Fibroblast of lung (primary cell): ENCODE results near the gene PRX. TPM values are rescaled to one million over a fixed set of nuclear protein-coding genes. Genes with fewer than 3 reads are reported as not detected.

Experiments used
- DNase-seq, 2 donors: peaks; one replicate each; pipeline versions ENCODE4 v3.0.0 to v3.0.0-alpha.2; 2010; ENCODE audit warnings: low read depth in 2 of 2
- H2AFZ ChIP-seq: 2 replicates; pipeline ENCODE4 v1.5.1; 2012; ENCODE audit warnings: low read length, control low read depth, inconsistent platforms
- H3K27ac ChIP-seq: 2 replicates; pipeline ENCODE4 v1.5.1; 2011; ENCODE audit warnings: low read length, control low read depth; ENCODE audit not compliant: insufficient read depth
- H3K27me3 ChIP-seq: 2 replicates; pipeline ENCODE4 v1.5.1; 2011; ENCODE audit warnings: mild to moderate bottlenecking, low read length; ENCODE audit not compliant: control insufficient read depth, insufficient read depth
- H3K36me3 ChIP-seq: 2 replicates; pipeline ENCODE4 v1.5.1; 2011; ENCODE audit warnings: low read length; ENCODE audit not compliant: control insufficient read depth, insufficient read depth
- H3K4me1 ChIP-seq: 2 replicates; pipeline ENCODE4 v1.5.1; 2011; ENCODE audit warnings: low read length; ENCODE audit not compliant: control insufficient read depth, insufficient read depth; ENCODE audit errors: extremely low read depth
- H3K4me2 ChIP-seq: 2 replicates; pipeline ENCODE4 v1.5.1; 2011; ENCODE audit warnings: low read length, control low read depth; ENCODE audit not compliant: insufficient read depth; ENCODE audit errors: extremely low read depth
- H3K4me3 ChIP-seq, 4 experiments: fragments of 200-600 bp in 1 of 4; sonication (generic) in 1 of 4; replicated peaks in 1 of 4; 2 replicates each; pipeline ENCODE4 v1.5.1; 2011 to 2016; ENCODE audit warnings: low read length in 4 of 4, low read depth in 3 of 4, mild to moderate bottlenecking in 3 of 4, control low read depth in 2 of 4, inconsistent platforms in 1 of 4, mixed read lengths in 1 of 4; ENCODE audit not compliant: insufficient read depth in 1 of 4; ENCODE audit errors: control extremely low read depth in 1 of 4
- H3K79me2 ChIP-seq: 2 replicates; pipeline ENCODE4 v1.5.1; 2012; ENCODE audit warnings: mild to moderate bottlenecking, low read length, inconsistent platforms; ENCODE audit not compliant: control insufficient read depth, insufficient read depth
- H3K9ac ChIP-seq: 2 replicates; pipeline ENCODE4 v1.5.1; 2011; ENCODE audit warnings: mild to moderate bottlenecking, low read length, control low read depth; ENCODE audit not compliant: insufficient read depth
- H3K9me3 ChIP-seq: 2 replicates; pipeline ENCODE4 v1.5.1; 2012; ENCODE audit warnings: low read depth, low read length; ENCODE audit not compliant: control insufficient read depth, insufficient read depth
- H4K20me1 ChIP-seq: 2 replicates; pipeline ENCODE4 v1.5.1; 2011; ENCODE audit warnings: low read length; ENCODE audit not compliant: control insufficient read depth, insufficient read depth; ENCODE audit errors: extremely low read depth
- CTCF ChIP-seq, 2 donors: IDR thresholded peaks in 1 of 2; conservative IDR thresholded peaks in 1 of 2; 1 replicate in 1 of 2; 2 replicates in 1 of 2; pipeline ENCODE4 v1.5.1; 2011 to 2012; ENCODE audit warnings: low read length in 2 of 2, control low read depth in 1 of 2, inconsistent platforms in 1 of 2, low read depth in 1 of 2, mild to moderate bottlenecking in 1 of 2
- EZH2 ChIP-seq: IDR thresholded peaks from 2 replicates; pipeline ENCODE4 v1.5.1; 2012; ENCODE audit warnings: low read length, control low read depth, mild to moderate bottlenecking; ENCODE audit errors: missing control alignments
- polyA plus RNA-seq, 2 donors: library from polyadenylated mRNA; depleted of rRNA in 1 of 2; stranded (reverse) in 1 of 2; unstranded in 1 of 2; fragments of >200 nt; gene quantifications; 2 replicates each; pipeline ENCODE4 v1.2.1, GENCODE V29; 2011 to 2012; ENCODE audit warnings: missing spikeins in 1 of 2
- total RNA-seq: library from RNA; depleted of rRNA; stranded (reverse); fragments of >200 nt; gene quantifications from 2 replicates; pipeline ENCODE4 v1.2.1, GENCODE V29; 2014

The PRX gene
- total and polyA plus RNA-seq, 2 donors (not counting 1 experiment from before 2014, with no cell fraction given), result 0.91 to 3.6 TPM

- no peak overlapping the region for H3K4me2 ChIP-seq
- no peak overlapping the region for H3K27ac ChIP-seq
- H3K9me3 ChIP-seq, result no peaks in the 10 kb centered on the region
- no peaks in the 10 kb centered on the region for H3K27me3 ChIP-seq
- no peaks in the 10 kb centered on the region for H3K79me2 ChIP-seq
- H3K9ac ChIP-seq, result no peak overlapping the region
- H3K4me3 ChIP-seq, result no peak overlapping the region
- H3K4me1 ChIP-seq, result no peaks in the 10 kb centered on the region
- H2AFZ ChIP-seq, result no peak overlapping the region
- no peaks in the 10 kb centered on the region for H3K36me3 ChIP-seq
- no peaks in the 10 kb centered on the region for H4K20me1 ChIP-seq
- DNase-seq, result no peak
- TF ChIP-seq CTCF (conservative IDR thresholded peaks at IDR 0.05 in 1 of 2, IDR thresholded peaks at IDR 0.05 in 1 of 2; ENCODE audit: low read depth in 1 of 2, low read length in 2 of 2) (no peak), EZH2 (no peak)
Observed at GRCh38 chr19:40355975-40356680, 57.0 kb downstream of the PRX start.

GRCh38 chr19:40348961-40349507 lies 64.1 kb downstream of the PRX start:
- Histone ChIP-seq H2AFZ (peak overlapping the region; percentile 88), H3K27ac (peak overlapping the region; percentile 82), H3K9ac (peak overlapping the region; percentile 58), H3K4me1 (no peaks in the 10 kb centered on the region), H3K4me2 (peak overlapping the region; percentile 95), H3K9me3 (no peaks in the 10 kb centered on the region), H4K20me1 (no peaks in the 10 kb centered on the region), H3K27me3 (no peaks in the 10 kb centered on the region), H3K79me2 (peaks cover 29% of the 10 kb centered on the region), H3K4me3 (peak overlapping the region; percentile 72 to 95 (median 85)), H3K36me3 (no peaks in the 10 kb centered on the region)
- TF ChIP-seq EZH2 (no peak), CTCF (conservative IDR thresholded peaks at IDR 0.05 in 1 of 2, IDR thresholded peaks at IDR 0.05 in 1 of 2; ENCODE audit: low read depth in 1 of 2, low read length in 2 of 2) (no peak)
- peak; percentile 60 to 65 for DNase-seq

- H2AFZ ChIP-seq, result peak within 1 kb of the TSS; percentile 88
- H3K9me3 ChIP-seq, result no peaks in the 10 kb centered on the region
- no peaks in the 10 kb centered on the region for H4K20me1 ChIP-seq
- peak within 1 kb of the TSS; percentile 82 for H3K27ac ChIP-seq
- peaks cover 30% of the 10 kb centered on the region for H3K79me2 ChIP-seq
- peak within 1 kb of the TSS; percentile 73 for H3K9ac ChIP-seq
- H3K4me1 ChIP-seq, result no peaks in the 10 kb centered on the region
- H3K4me3 ChIP-seq, result peak within 1 kb of the TSS; percentile 77 to 98 (median 89)
- H3K27me3 ChIP-seq, result no peaks in the 10 kb centered on the region
- TF ChIP-seq CTCF (conservative IDR thresholded peaks at IDR 0.05 in 1 of 2, IDR thresholded peaks at IDR 0.05 in 1 of 2; ENCODE audit: low read depth in 1 of 2, low read length in 2 of 2) (no peak), EZH2 (no peak)
- peak; percentile 99 for DNase-seq
- no peaks in the 10 kb centered on the region for H3K36me3 ChIP-seq
- H3K4me2 ChIP-seq, result peak within 1 kb of the TSS; percentile 95
Observed at GRCh38 chr19:40348125-40348913, 64.9 kb downstream of the PRX start, which contains the start of the genes C19orf47 and PLD3. C19orf47 (minus strand) TSS chr19:40348397; CDS start chr19:40341857, 6,540 bp downstream. PLD3 (plus strand) TSS chr19:40348695; CDS start chr19:40366484, 17,789 bp downstream.
